Activated T-cell treated with anti-CD3 and anti-CD28 coated beads, Interleukin-2, amount 50 U/mL, for 1 hour (primary cell): Measurements from ENCODE around the gene P3H4.

Experiments used
- DNase-seq: peaks from one replicate; pipeline ENCODE4 v3.0.0-alpha.2; 2020

Gene P3H4

DNA sequence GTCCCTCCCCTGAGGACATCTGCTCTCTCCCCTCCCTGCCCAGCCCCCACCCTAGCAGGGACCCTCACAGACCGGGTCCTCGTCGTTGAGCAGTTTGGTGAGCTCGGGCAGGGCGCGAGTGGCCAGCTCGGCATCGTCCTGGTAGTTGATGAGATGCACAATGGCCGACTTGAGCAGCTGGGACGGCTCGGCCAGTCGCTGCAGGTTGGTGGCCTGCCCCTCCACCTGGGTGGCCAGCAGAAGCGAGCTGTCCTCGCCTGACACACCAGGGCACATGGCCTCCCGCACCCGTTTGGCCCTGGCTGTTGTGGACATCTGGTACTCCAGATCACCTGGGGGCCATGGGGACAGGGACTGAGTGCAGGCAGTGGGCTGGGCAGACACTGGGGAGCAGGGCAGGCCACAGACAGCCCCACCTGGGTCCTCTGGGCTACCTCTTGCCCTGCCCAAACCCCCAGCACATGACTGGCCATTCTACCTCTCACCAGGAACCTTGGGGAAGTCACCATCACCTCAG lies 42.3 kb downstream of the P3H4 start:
- no peak for DNase-seq

DNA sequence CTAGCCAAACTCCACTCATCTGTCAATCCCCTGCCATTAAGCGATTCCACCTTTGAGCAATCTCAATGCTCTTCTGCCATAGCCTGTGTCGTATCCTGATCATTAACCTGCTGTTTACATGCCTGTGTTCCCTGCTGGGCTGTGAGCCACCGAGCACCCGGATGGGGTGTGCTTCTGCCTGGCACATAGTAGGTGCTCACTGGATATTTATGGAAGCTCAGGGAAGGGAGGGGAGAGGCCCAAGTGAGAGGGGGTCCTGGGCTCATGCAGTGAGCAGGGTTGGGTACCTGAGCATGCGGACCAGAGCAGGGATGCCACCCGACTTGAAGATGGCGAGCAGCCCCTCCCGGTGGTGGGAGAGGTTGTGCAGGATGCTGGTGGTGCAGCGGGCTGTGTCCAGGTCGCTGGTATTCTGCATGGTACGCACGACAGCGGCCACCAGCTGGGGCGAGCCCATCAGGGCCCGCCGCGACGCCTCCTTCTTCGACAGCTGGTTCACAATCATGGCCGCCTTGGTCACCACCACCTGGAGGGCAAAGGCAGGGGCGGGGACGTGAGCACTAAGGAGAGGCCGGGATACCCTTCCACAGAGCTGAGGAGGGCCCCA lies 43.0 kb downstream of the P3H4 start:
- no peak for DNase-seq

GRCh38 chr17:41767324-41768042 lies 44.3 kb downstream of the P3H4 start:
- DNase-seq = no peak

GRCh38 chr17:41766135-41766534 lies 45.6 kb downstream of the P3H4 start:
- DNase-seq = no peak

DNA sequence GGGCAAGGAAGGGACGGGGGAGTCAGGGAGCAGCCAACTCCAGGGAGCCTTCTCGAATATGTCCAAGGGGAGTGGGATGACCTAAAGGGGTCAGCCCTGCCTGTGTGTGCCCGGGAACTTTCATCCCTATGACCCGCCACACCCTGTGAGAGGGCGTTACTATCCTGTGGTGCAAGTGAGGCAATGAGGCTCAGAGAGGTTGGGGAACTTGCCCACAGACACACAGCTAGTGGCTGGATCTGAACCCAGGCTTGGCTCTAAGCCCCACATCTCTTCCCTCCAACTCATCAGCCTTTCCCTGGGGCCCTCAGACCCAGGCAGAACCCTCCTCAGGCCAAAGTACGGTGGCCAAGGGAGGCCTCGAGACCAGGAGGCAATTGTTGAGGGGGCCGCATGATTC lies 48.4 kb downstream of the P3H4 start:
- no peak for DNase-seq

DNA sequence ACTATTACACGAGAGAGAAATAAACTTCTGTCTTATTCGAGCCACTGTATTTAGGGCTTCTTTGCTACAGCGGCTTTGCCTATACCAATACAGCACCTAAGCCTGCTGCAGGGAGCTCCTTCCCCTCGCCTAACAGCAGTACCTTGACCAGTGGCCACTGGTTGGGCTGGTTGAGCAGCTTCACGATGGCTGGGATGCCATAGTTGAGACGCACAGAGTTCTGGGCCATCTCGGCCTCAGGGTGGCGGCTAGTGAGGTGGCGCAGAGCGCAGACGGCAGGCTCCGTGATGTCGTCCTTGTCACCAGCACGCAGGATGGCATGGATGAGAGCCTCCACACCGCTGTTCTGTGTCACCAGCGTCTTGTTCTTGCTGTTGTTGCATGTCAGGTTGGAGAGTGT lies 48.9 kb downstream of the P3H4 start:
- DNase-seq = no peak

GRCh38 chr17:41762391-41762790 lies 49.4 kb downstream of the P3H4 start:
- no peak for DNase-seq

GRCh38 chr17:41760878-41761277 lies 50.9 kb downstream of the P3H4 start:
- no peak for DNase-seq

DNA sequence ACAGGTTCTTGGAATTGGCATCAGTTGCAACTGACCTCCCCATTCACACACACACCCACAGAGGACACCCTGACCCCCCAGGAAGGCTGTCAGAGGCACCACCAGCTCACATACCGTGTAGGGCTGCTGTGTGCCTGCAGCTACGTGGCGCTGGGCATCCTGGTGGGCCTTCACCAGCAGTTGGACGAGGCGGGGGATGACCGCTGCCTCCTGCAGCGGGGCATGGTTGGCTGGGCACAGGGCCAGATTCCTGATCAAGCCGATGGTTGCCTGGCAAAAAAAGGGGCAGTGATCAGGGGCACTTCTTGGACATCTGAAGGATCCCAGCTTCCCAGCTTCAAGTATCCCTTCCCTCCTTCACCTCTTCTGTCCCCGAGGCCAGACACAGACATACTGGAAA lies 53.1 kb downstream of the P3H4 start:
- no peak for DNase-seq

- no peak for DNase-seq
Measured at GRCh38 chr17:41754066-41754465, 57.7 kb downstream of the P3H4 start.
